ENCODE measurements around the gene EGFL6.
"Not testable (repeated sequence)": the region's sequence is repeated elsewhere in the genome, so short reads cannot be mapped to it uniquely, and the experiment has no call there.

Gene EGFL6

DNA sequence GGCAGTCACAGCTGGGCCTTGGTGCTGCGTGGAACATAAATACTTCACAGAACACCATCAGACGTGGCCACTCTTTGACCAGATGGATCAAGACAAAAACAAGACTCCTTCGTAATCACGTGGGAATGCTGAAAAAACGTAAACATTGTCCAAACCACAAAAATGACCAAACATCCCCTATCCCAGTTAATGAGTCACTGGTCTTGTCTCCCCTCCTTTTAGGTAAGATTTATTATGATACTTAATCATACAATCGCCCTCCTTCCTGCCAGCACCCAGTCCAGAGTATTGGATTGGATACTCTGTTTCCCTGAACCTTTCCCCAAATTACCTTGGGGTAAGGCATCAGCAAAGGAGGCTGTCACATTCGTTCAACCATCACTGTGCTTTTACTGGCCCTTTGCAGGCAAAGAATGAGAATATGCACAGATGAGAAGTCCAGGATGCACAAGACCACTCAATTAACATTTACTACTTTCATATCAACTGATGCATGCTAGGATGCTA lies 82.9 kb downstream of the EGFL6 start:
- in situ Hi-C loops (cut with HindIII; ENCODE audit: low sequenced_read_pairs), result no loop called here

DNA sequence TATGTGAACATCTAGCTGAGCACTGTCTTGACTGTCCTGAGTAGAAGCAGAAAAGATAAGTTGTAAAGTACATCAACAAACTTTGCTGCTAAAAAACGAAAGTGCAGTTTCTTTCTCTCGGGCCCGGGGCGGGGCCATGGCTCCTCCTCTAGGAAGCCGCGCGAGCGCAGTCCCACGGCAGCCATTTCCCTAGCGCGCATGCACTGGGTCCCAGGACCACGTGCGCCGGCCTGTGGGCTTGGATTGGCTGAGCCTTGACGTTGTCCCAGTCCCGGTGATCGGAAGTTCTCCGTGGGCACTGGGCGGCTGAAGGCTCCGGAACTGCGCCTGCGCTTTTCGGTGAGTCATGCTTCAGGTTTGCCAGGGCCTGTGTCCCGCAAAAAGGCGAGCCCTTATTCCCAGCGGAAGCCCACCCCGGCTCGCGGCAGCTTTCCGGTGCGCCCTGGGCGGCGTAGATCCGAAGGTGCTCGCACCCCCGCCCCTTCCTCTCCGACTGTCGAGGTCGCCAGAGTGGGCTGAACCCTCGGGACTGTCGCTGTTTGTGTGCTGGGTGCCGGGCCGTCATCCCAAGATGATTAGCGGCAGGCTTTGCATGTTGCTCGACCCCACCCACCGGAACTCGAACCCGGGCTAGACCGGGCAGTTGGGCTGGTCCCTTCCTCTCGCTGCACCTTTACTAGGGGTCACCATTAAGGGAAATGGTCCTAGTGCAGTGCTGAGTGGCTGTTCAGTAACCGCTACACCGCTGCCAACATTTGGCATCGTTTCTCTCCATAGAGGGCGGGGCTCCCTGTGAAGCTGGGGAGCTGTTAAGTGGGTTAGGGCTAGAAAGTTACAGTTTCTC lies 83.7 kb downstream of the EGFL6 start, which contains the start of gene TCEANC:
TCEANC (plus strand) TSS at position 292 of the 844 bp plus-strand sequence. CDS start 9,368 bp downstream, outside the sequence.
- in situ Hi-C loops (cut with HindIII; ENCODE audit: low sequenced_read_pairs), result no loop called here

DNA sequence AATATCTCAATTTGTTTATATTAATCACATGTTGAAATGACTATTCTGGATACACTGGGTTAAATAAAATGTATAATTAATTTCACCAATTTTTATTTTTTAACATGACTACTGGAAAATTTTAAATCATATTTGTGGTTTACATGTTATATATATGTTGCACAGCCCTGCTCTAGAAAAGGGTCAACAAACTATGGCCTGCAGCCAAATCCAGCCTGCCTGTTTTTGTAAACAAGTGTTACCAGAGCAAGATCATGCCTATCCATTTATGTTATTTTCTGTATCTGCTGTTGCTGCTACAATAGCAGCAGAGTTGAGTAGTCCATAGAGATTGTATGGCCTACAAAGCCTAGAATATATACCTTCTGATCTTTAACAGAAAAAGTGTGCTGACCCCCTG lies 84.7 kb downstream of the EGFL6 start:
- in situ Hi-C loops (cut with HindIII; ENCODE audit: low sequenced_read_pairs), result no loop called here

GRCh38 chrX:13655674-13656073 lies 86.3 kb downstream of the EGFL6 start:
- in situ Hi-C loops (cut with HindIII; ENCODE audit: low sequenced_read_pairs), result no loop called here

DNA sequence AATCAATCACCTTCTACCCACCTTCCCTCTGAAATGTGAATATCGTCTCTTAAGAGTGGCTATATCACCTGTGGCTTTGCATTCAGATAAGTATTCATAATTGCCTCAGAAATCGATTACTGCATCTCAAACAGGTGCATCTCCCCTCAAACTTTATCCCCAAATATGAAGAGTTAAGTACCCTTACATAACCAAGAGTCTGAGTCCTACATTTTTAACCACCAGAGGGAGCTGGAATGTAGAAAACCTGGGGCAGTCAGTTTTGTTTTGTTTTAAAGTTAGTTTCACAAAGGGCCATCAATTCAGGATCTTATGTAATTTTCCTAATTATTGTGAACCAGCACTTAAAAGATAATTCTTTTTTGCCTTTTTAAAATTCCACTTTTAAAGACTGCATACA lies 89.2 kb downstream of the EGFL6 start:
- in situ Hi-C loops (cut with HindIII; ENCODE audit: low sequenced_read_pairs), result no loop called here

- in situ Hi-C loops (cut with HindIII; ENCODE audit: low sequenced_read_pairs), result no loop called here
Measured at GRCh38 chrX:13659063-13659462, 89.7 kb downstream of the EGFL6 start.

GRCh38 chrX:13661735-13662288 lies 92.4 kb downstream of the EGFL6 start:
- in situ Hi-C loops (cut with HindIII; ENCODE audit: low sequenced_read_pairs), result no loop called here

DNA sequence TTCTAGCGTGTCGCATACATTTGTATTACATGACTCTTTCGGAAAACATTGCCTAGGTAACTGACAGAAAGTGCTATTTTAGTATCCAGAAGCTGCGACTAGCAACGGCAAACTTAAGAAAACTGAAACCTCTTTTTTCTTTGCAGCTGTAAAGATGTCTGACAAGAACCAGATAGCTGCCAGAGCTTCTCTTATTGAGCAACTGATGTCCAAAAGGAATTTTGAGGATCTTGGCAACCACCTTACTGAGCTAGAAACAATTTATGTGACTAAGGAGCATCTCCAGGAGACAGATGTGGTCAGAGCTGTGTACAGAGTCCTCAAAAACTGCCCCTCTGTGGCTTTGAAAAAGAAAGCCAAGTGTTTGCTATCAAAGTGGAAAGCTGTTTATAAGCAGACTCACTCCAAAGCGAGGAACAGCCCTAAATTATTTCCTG lies 93.0 kb downstream of the EGFL6 start:
- in situ Hi-C loops (cut with HindIII; ENCODE audit: low sequenced_read_pairs), result no loop called here

DNA sequence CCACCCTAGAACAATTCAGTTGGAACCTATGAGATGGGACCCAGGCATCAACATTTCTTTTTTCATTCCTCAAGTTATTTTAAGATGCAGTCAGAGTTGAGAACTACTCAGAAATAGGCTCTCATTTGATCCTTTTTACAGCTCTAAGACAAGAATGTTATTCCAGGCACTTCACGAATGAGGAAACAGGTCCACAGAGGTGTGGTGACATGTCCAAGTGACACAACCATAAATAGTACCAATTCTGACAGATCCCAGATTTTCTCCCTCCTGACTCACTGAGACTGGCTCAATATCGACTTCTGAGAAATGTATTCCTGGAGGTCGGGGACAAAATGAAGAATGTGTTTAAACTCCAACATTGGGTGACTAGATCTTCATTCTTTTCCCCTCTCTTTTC lies 94.6 kb downstream of the EGFL6 start:
- in situ Hi-C loops (cut with HindIII; ENCODE audit: low sequenced_read_pairs), result no loop called here

DNA sequence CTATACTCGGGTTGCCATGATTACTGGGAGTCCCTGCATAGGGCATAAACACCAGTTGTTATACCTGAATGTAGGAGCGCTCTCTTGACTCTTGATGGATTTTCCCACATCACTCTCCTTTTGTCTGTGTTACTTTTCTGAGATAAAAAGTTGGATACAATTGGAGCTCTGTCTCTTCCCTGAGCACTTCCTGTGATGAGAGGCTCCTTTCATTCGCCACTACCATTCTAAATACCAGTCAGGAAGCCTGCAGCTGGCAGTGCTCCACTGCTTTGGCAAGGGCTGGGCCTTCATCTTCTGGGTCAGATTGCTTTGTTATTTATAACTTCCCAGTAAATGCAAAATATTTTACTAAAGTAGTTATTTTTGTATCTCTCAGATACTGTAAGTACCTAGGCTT lies 97.4 kb downstream of the EGFL6 start:
- in situ Hi-C loops (cut with HindIII; ENCODE audit: low sequenced_read_pairs), result no loop called here

DNA sequence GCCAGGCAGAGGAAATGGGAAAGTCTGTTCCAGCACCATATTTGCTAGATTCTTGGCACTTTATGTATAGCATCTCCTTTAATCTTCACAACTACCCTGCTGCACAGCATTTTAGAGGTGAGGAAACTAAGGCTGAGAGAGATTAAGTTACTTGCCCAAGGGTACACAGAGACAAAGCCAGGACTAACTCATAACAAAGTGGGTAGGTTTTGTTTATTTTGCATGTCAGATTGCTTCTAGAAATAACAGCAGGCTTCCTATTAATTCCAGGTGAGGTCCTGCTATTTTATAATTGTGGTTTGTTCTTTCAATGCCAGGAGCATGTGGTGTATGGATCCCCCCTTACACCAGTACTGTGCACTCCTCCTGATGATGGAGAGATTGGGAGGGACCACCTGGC lies 98.5 kb downstream of the EGFL6 start:
- in situ Hi-C loops (cut with HindIII; ENCODE audit: low sequenced_read_pairs), result no loop called here

DNA sequence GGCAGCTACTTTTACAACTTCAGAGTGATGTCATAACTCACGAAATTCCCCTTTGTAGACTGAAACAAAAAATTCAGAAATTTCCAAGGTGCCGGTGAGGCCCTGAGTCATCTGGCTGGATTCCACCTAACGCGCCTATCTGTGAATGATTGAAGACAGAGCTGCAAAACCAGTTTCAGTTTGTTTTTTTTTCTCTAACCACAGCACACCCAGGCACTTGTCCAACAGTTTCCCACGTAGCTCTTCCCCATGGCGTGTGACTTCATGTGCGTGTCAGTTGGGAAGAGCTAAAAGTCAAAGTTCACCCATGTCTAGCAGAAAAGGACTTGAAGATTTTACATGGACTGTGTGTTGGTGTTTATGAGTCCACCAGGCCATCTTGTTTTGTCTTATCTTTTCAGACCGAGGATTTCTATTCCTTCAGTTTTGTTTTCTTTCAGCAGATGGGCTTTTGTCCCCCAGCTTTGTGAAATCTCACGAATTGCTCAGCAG lies 99.9 kb downstream of the EGFL6 start:
- in situ Hi-C loops (cut with HindIII; ENCODE audit: low sequenced_read_pairs), result no loop called here

DNA sequence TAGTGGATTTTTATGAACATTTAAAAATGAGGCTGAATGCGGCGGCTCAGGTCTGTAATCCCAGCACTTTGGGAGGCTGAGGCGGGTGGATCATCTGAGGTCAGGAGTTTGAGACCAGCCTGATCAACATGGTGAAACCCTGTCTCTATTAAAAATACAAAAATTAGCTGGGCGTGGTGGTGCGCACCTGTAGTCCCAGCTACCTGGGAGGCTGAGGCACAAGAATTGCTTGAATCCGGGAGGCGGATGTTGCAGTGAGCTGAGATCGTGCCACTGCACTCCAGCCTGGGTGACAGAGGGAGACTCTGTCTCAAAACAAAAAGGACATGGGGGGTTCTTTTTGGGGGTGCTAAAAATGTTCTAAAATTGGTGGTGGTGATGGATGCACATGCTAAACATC lies 100.4 kb downstream of the EGFL6 start:
- in situ Hi-C loops (cut with HindIII; ENCODE audit: low sequenced_read_pairs), result not testable (repeated sequence)

GRCh38 chrX:13670197-13670596 lies 100.8 kb downstream of the EGFL6 start:
- in situ Hi-C loops (cut with HindIII; ENCODE audit: low sequenced_read_pairs), result no loop called here

GRCh38 chrX:13673016-13673415 lies 103.6 kb downstream of the EGFL6 start:
- in situ Hi-C loops (cut with HindIII; ENCODE audit: low sequenced_read_pairs), result no loop called here

- in situ Hi-C loops (cut with HindIII; ENCODE audit: low sequenced_read_pairs), result no loop called here
Measured at GRCh38 chrX:13676885-13677284, 107.5 kb downstream of the EGFL6 start.

DNA sequence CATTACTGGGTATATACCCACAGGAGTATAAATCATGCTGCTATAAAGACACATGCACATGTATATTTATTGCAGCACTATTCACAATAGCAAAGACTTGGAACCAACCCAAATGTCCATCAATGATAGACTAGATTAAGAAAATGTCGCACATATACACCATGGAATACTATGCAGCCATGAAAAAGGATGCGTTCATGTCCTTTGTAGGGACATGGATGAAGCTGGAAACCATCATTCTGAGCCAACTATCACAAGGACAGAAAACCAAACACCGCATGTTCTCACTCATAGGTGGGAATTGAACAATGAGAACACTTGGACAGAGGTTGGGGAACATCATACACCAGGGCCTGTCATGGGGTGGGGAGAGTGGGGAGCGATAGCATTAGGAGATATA lies 110.3 kb downstream of the EGFL6 start:
- in situ Hi-C loops (cut with HindIII; ENCODE audit: low sequenced_read_pairs), result not testable (repeated sequence)

- in situ Hi-C loops (cut with HindIII; ENCODE audit: low sequenced_read_pairs), result no loop called here
Measured at GRCh38 chrX:13681595-13681994, 112.2 kb downstream of the EGFL6 start.

Data from DLD1 (cell line).